WTC11 (cell line): ENCODE data around the gene RBM15. TPM values are rescaled to one million over a fixed set of nuclear protein-coding genes. Genes with fewer than 3 reads are reported as not detected.

Experiments
- ATAC-seq: fragments of 200-7000 bp; cut with Tn5 transposase; 2 replicates; pipeline ENCODE4 v1.10.0; 2021; ENCODE audit warnings: mild to moderate bottlenecking, moderate library complexity
- CTCF ChIA-PET: fragments of 300-600 bp; sonication (Branson Sonifier 250); formaldehyde crosslinking; loops from one replicate; lab custom pipeline; 2021; ENCODE audit warnings: antibody characterized with exemption; lab: Charles Lee
- POLR2A ChIA-PET: fragments of 350-600 bp; sonication (Branson Sonifier 250); formaldehyde crosslinking; loops from one replicate; lab custom pipeline; 2021; ENCODE audit warnings: antibody characterized with exemption; lab: Charles Lee
- DNase-seq: peaks from one replicate; pipeline ENCODE4 v3.0.0; 2021; ENCODE audit warnings: low spot score
- H3K27ac Mint-ChIP-seq: 2 replicates; pipeline ENCODE4 v1.8.0; 2021; ENCODE audit warnings: mixed read lengths
- H3K27me3 Mint-ChIP-seq: 2 replicates; pipeline ENCODE4 v1.8.0; 2021; ENCODE audit warnings: low read depth, mild to moderate bottlenecking, moderate library complexity, mixed read lengths
- H3K36me3 Mint-ChIP-seq: 2 replicates; pipeline ENCODE4 v1.8.0; 2021; ENCODE audit warnings: mixed read lengths
- H3K4me1 Mint-ChIP-seq: 2 replicates; pipeline ENCODE4 v1.8.0; 2022; ENCODE audit warnings: mixed read lengths
- H3K4me3 Mint-ChIP-seq: 2 replicates; pipeline ENCODE4 v1.8.0; 2021; ENCODE audit warnings: mild to moderate bottlenecking, moderate library complexity, mixed read lengths
- H3K9me3 Mint-ChIP-seq: 2 replicates; pipeline ENCODE4 v1.8.0; 2021; ENCODE audit warnings: mixed read lengths
- EMX1 ChIP-seq: fragments of 250-450 bp; sonication (Bioruptor Pico); IDR thresholded peaks from 2 replicates; pipeline ENCODE4 v1.8.0; 2021; ENCODE audit warnings: mild to moderate bottlenecking
- ETV6 ChIP-seq: sonication (generic); formaldehyde crosslinking; IDR thresholded peaks from 2 replicates; pipeline ENCODE4 v1.8.1; 2022; ENCODE audit warnings: mild to moderate bottlenecking, missing genetic modification reagents
- GRHL2 ChIP-seq: fragments of 250-450 bp; sonication (Bioruptor Pico); IDR thresholded peaks from 2 replicates; pipeline ENCODE4 v1.8.0; 2022; ENCODE audit warnings: mild to moderate bottlenecking, moderate library complexity; ENCODE audit not compliant: insufficient replicate concordance, severe bottlenecking
- HMGA2 ChIP-seq: fragments of 250-450 bp; sonication (Bioruptor Pico); IDR thresholded peaks from 2 replicates; pipeline ENCODE4 v1.4.0; 2021; ENCODE audit warnings: mild to moderate bottlenecking, moderate library complexity
- IRF2 ChIP-seq: sonication (generic); formaldehyde crosslinking; IDR thresholded peaks from 2 replicates; pipeline ENCODE4 v1.8.0; 2022; ENCODE audit warnings: low read depth, missing genetic modification reagents, borderline replicate concordance
- JAZF1 ChIP-seq: fragments of 250-450 bp; sonication (Bioruptor Pico); IDR thresholded peaks from 2 replicates; pipeline ENCODE4 v1.9.0; 2021; ENCODE audit warnings: moderate library complexity, mild to moderate bottlenecking, inconsistent platforms
- OVOL2 ChIP-seq: fragments of 250-450 bp; sonication (Bioruptor Pico); IDR thresholded peaks from 2 replicates; pipeline ENCODE4 v1.9.0; 2021; ENCODE audit warnings: mild to moderate bottlenecking, borderline replicate concordance
- SOX15 ChIP-seq: fragments of 250-450 bp; sonication (Bioruptor Pico); IDR thresholded peaks from 2 replicates; pipeline ENCODE4 v1.9.0; 2021; ENCODE audit warnings: mild to moderate bottlenecking
- TEAD1 ChIP-seq: sonication (generic); formaldehyde crosslinking; IDR thresholded peaks from 2 replicates; pipeline ENCODE4 v1.8.0; 2022; ENCODE audit warnings: mild to moderate bottlenecking, missing genetic modification reagents
- ZBTB21 ChIP-seq: sonication (generic); formaldehyde crosslinking; IDR thresholded peaks from 2 replicates; pipeline ENCODE4 v1.8.1; 2023; ENCODE audit warnings: mild to moderate bottlenecking, missing genetic modification reagents, borderline replicate concordance
- ZNF121 ChIP-seq: sonication (generic); formaldehyde crosslinking; IDR thresholded peaks from 2 replicates; pipeline ENCODE4 v1.8.0; 2023; ENCODE audit warnings: missing genetic modification reagents
- ZNF232 ChIP-seq: sonication (generic); formaldehyde crosslinking; IDR thresholded peaks from 2 replicates; pipeline ENCODE4 v1.8.0; 2022; ENCODE audit warnings: mild to moderate bottlenecking, missing genetic modification reagents
- ZNF263 ChIP-seq: sonication (generic); formaldehyde crosslinking; IDR thresholded peaks from 2 replicates; pipeline ENCODE4 v1.8.1; 2022; ENCODE audit warnings: low read depth, mild to moderate bottlenecking, moderate library complexity, missing genetic modification reagents
- ZNF396 ChIP-seq: fragments of 250-450 bp; sonication (Bioruptor Pico); IDR thresholded peaks from 2 replicates; pipeline ENCODE4 v1.8.0; 2021; ENCODE audit warnings: mild to moderate bottlenecking, moderate library complexity, borderline replicate concordance
- ZNF671 ChIP-seq: fragments of 250-450 bp; sonication (Bioruptor Pico); IDR thresholded peaks from 2 replicates; pipeline ENCODE4 v1.8.0; 2021; ENCODE audit warnings: mild to moderate bottlenecking
- total RNA-seq: library from RNA; stranded (reverse); gene quantifications from 3 replicates; pipeline ENCODE4 v1.2.3, GENCODE V29; 2021
- TF ChIP-seq, protein P1 (sequence below): sonication (generic); formaldehyde crosslinking; IDR thresholded peaks from 2 replicates; pipeline ENCODE4 v1.8.1; 2023; ENCODE audit warnings: mild to moderate bottlenecking, missing genetic modification reagents, borderline replicate concordance
- TF ChIP-seq, protein P2 (sequence below): sonication (generic); formaldehyde crosslinking; IDR thresholded peaks from 2 replicates; pipeline ENCODE4 v1.8.1; 2022; ENCODE audit warnings: low read depth, missing genetic modification reagents, borderline replicate concordance
- TF ChIP-seq, protein P3 (sequence below): fragments of 250-450 bp; sonication (Bioruptor Pico); IDR thresholded peaks from 2 replicates; pipeline ENCODE4 v1.9.0; 2021; ENCODE audit warnings: mild to moderate bottlenecking
- TF ChIP-seq, protein P4 (sequence below): sonication (generic); formaldehyde crosslinking; IDR thresholded peaks from 2 replicates; pipeline ENCODE4 v1.8.0; 2023; ENCODE audit warnings: mild to moderate bottlenecking, missing genetic modification reagents
- TF ChIP-seq, protein P5 (sequence below): sonication (generic); formaldehyde crosslinking; IDR thresholded peaks from 2 replicates; pipeline ENCODE4 v1.8.1; 2023; ENCODE audit warnings: mild to moderate bottlenecking, missing genetic modification reagents, moderate library complexity

Gene RBM15
- total RNA-seq, 1 experiment from 2014 or later: 50.6 TPM

DNA sequence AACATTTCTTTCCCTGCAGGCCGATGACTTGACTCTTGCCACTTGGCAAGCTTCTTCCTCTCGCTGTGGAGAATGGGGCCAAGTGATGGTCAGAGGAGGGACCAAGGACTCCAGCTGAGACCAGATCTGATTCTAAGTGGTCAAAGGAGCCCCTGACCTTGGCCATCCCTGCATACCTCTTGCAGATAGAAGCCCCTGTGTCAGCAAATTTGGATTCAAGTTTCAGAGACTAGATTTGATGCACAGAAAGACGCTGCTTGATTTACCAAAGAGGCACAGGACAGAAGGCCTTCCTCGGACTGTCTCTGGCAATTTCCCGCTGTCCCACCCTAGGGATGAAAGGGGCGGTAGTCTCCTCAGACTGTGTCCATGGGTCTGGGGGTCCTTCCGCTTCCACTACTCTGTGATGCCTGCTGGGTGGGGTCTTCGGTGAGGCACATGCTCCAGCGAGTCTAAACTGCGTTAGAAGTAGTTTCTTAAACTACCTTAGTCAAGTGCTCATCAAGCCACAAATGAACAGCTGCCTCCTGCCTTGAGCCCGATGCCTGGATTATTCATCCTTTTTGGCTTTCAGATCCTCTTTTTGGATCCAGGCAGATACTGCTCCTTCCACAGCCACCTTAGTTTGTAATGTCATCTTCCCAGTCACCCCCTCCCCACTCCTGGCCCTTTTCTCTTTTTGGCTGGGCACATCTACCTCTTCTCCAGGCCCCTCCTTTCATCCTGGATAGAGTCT, 31.8 kb upstream of the RBM15 start:
- no peaks in the 10 kb centered on the region for H3K36me3 Mint-ChIP-seq
- ChIA-PET POLR2A (interaction anchor here (1.0 to 1.7 kb wide), 2 partner anchors 31 kb away, joined by 3 to 4 read pairs; partner anchors contain the start of gene RBM15), CTCF (interaction anchor here (1.3 to 7.3 kb wide), 2 partner anchors 96 to 104 kb away, joined by 5 to 759 read pairs; partner anchors contain the start of gene KCNC4)
- no peaks in the 10 kb centered on the region for H3K9me3 Mint-ChIP-seq
- H3K27ac Mint-ChIP-seq: no peak overlapping the region
- peaks cover 16% of the 10 kb centered on the region for H3K4me1 Mint-ChIP-seq
- peaks cover 10% of the 10 kb centered on the region for H3K27me3 Mint-ChIP-seq
- ATAC-seq (no peak), DNase-seq (no peak)
- H3K4me3 Mint-ChIP-seq: no peak overlapping the region
- TF ChIP-seq ETV6 (CRISPR knock-in tag) (no peak), ZNF121 (CRISPR knock-in tag) (no peak), TEAD1 (CRISPR knock-in tag) (no peak), HMGA2 (no peak), SOX15 (no peak), OVOL2 (CRISPR knock-in tag) (no peak), ZBTB21 (CRISPR knock-in tag) (no peak), ZNF232 (CRISPR knock-in tag) (no peak), ZNF671 (no peak), EMX1 (CRISPR knock-in tag) (no peak), IRF2 (CRISPR knock-in tag) (no peak), JAZF1 (no peak), ZNF263 (CRISPR knock-in tag) (no peak), ZNF396 (no peak), GRHL2 (CRISPR knock-in tag) (no peak)
- TF ChIP-seq, protein P1, sequence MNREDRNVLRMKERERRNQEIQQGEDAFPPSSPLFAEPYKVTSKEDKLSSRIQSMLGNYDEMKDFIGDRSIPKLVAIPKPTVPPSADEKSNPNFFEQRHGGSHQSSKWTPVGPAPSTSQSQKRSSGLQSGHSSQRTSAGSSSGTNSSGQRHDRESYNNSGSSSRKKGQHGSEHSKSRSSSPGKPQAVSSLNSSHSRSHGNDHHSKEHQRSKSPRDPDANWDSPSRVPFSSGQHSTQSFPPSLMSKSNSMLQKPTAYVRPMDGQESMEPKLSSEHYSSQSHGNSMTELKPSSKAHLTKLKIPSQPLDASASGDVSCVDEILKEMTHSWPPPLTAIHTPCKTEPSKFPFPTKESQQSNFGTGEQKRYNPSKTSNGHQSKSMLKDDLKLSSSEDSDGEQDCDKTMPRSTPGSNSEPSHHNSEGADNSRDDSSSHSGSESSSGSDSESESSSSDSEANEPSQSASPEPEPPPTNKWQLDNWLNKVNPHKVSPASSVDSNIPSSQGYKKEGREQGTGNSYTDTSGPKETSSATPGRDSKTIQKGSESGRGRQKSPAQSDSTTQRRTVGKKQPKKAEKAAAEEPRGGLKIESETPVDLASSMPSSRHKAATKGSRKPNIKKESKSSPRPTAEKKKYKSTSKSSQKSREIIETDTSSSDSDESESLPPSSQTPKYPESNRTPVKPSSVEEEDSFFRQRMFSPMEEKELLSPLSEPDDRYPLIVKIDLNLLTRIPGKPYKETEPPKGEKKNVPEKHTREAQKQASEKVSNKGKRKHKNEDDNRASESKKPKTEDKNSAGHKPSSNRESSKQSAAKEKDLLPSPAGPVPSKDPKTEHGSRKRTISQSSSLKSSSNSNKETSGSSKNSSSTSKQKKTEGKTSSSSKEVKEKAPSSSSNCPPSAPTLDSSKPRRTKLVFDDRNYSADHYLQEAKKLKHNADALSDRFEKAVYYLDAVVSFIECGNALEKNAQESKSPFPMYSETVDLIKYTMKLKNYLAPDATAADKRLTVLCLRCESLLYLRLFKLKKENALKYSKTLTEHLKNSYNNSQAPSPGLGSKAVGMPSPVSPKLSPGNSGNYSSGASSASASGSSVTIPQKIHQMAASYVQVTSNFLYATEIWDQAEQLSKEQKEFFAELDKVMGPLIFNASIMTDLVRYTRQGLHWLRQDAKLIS: no peak
- TF ChIP-seq, protein P2, sequence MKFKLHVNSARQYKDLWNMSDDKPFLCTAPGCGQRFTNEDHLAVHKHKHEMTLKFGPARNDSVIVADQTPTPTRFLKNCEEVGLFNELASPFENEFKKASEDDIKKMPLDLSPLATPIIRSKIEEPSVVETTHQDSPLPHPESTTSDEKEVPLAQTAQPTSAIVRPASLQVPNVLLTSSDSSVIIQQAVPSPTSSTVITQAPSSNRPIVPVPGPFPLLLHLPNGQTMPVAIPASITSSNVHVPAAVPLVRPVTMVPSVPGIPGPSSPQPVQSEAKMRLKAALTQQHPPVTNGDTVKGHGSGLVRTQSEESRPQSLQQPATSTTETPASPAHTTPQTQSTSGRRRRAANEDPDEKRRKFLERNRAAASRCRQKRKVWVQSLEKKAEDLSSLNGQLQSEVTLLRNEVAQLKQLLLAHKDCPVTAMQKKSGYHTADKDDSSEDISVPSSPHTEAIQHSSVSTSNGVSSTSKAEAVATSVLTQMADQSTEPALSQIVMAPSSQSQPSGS (CRISPR knock-in tag): no peak
- TF ChIP-seq, protein P3, sequence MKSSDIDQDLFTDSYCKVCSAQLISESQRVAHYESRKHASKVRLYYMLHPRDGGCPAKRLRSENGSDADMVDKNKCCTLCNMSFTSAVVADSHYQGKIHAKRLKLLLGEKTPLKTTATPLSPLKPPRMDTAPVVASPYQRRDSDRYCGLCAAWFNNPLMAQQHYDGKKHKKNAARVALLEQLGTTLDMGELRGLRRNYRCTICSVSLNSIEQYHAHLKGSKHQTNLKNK (CRISPR knock-in tag): no peak
- TF ChIP-seq, protein P4, sequence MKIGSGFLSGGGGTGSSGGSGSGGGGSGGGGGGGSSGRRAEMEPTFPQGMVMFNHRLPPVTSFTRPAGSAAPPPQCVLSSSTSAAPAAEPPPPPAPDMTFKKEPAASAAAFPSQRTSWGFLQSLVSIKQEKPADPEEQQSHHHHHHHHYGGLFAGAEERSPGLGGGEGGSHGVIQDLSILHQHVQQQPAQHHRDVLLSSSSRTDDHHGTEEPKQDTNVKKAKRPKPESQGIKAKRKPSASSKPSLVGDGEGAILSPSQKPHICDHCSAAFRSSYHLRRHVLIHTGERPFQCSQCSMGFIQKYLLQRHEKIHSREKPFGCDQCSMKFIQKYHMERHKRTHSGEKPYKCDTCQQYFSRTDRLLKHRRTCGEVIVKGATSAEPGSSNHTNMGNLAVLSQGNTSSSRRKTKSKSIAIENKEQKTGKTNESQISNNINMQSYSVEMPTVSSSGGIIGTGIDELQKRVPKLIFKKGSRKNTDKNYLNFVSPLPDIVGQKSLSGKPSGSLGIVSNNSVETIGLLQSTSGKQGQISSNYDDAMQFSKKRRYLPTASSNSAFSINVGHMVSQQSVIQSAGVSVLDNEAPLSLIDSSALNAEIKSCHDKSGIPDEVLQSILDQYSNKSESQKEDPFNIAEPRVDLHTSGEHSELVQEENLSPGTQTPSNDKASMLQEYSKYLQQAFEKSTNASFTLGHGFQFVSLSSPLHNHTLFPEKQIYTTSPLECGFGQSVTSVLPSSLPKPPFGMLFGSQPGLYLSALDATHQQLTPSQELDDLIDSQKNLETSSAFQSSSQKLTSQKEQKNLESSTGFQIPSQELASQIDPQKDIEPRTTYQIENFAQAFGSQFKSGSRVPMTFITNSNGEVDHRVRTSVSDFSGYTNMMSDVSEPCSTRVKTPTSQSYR (CRISPR knock-in tag): no peak
- TF ChIP-seq, protein P5, sequence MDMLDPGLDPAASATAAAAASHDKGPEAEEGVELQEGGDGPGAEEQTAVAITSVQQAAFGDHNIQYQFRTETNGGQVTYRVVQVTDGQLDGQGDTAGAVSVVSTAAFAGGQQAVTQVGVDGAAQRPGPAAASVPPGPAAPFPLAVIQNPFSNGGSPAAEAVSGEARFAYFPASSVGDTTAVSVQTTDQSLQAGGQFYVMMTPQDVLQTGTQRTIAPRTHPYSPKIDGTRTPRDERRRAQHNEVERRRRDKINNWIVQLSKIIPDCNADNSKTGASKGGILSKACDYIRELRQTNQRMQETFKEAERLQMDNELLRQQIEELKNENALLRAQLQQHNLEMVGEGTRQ (CRISPR knock-in tag): no peak
